ENCODE data around the gene RPS19. TPM values are rescaled to one million over a fixed set of nuclear protein-coding genes. Genes with fewer than 3 reads are reported as not detected.

Gene RPS19
- total and polyA plus RNA-seq, 10 of the 15 experiments (the other 5 are each of a cell fraction or from before 2014, with no cell fraction given) = 2,615 to 5,578 (median 4,127) TPM

GRCh38 chr19:41921577-41922576 is 61.8 kb downstream of the RPS19 start (continued):
- TF ChIP-seq ZBTB11 (CRISPR knock-in tag; IDR thresholded peaks at IDR 0.05) (no peak), ZBTB33 (IDR thresholded peaks at IDR 0.05) (no peak), E2F8 (IDR thresholded peaks at IDR 0.05; ENCODE audit: low read depth, partially characterized antibody) (no peak), FOXM1 (IDR thresholded peaks at IDR 0.05; ENCODE audit: low read depth, low read length) (no peak), ZNF592 (IDR thresholded peaks at IDR 0.05) (no peak), CBFB (IDR thresholded peaks at IDR 0.05; ENCODE audit: low read depth) (no peak), HDAC6 (IDR thresholded peaks at IDR 0.05; ENCODE audit: unreplicated experiment) (no peak)

Data from GM12878 (cell line).